ENCODE results near the gene BBX.

BBX gene

GRCh38 chr3:107826727-107827126 is 304.0 kb downstream of the BBX start:
- no peaks in the 10 kb centered on the region for H3K79me2 ChIP-seq (ENCODE audit: insufficient read depth, low read length)
- no peaks in the 10 kb centered on the region for H3K9me3 ChIP-seq (ENCODE audit: insufficient read depth, low read length, severe bottlenecking)
- ATAC-seq (ENCODE audit: insufficient read depth, low read depth) (no peak), DNase-seq (no peak)
- no peak overlapping the region for H3K4me3 ChIP-seq (ENCODE audit: low read depth in 1 of 2, low read length in 2 of 2)
- no peaks in the 10 kb centered on the region for H4K20me1 ChIP-seq (ENCODE audit: insufficient read depth, low read length)
- H3K4me1 ChIP-seq (ENCODE audit: insufficient read depth, low read length): no peaks in the 10 kb centered on the region
- no peak overlapping the region for H3K27ac ChIP-seq (ENCODE audit: low read length)
- no peak overlapping the region for H3K9ac ChIP-seq (ENCODE audit: low read depth, low read length)
- H3K4me2 ChIP-seq (ENCODE audit: insufficient read depth, low read length): no peak overlapping the region
- TF ChIP-seq EZH2 (IDR thresholded peaks at IDR 0.05; ENCODE audit: borderline replicate concordance, low read depth, low read length, severe bottlenecking) (no peak), CTCF (IDR thresholded peaks at IDR 0.05; ENCODE audit: borderline replicate concordance, extremely low read depth, low read length, poor library complexity, severe bottlenecking) (no peak)
- no peaks in the 10 kb centered on the region for H3K36me3 ChIP-seq (ENCODE audit: insufficient read depth, low read length)
- no peaks in the 10 kb centered on the region for H3K27me3 ChIP-seq (ENCODE audit: insufficient read depth, low read length, poor library complexity)
- H2AFZ ChIP-seq (ENCODE audit: low read depth, low read length): no peak overlapping the region

- no peak for ATAC-seq (ENCODE audit: insufficient read depth, low read depth)
- Histone ChIP-seq H3K79me2 (ENCODE audit: insufficient read depth, low read length) (no peaks in the 10 kb centered on the region), H3K4me3 (ENCODE audit: low read depth in 1 of 2, low read length in 2 of 2) (no peak overlapping the region), H3K9me3 (ENCODE audit: insufficient read depth, low read length, severe bottlenecking) (no peaks in the 10 kb centered on the region), H3K4me2 (ENCODE audit: insufficient read depth, low read length) (no peak overlapping the region), H3K36me3 (ENCODE audit: insufficient read depth, low read length) (no peaks in the 10 kb centered on the region), H2AFZ (ENCODE audit: low read depth, low read length) (no peak overlapping the region), H3K27ac (ENCODE audit: low read length) (no peak overlapping the region), H3K9ac (ENCODE audit: low read depth, low read length) (no peak overlapping the region), H3K4me1 (ENCODE audit: insufficient read depth, low read length) (no peaks in the 10 kb centered on the region), H3K27me3 (ENCODE audit: insufficient read depth, low read length, poor library complexity) (no peaks in the 10 kb centered on the region), H4K20me1 (ENCODE audit: insufficient read depth, low read length) (no peaks in the 10 kb centered on the region)
- no peak for DNase-seq
- TF ChIP-seq CTCF (IDR thresholded peaks at IDR 0.05; ENCODE audit: borderline replicate concordance, extremely low read depth, low read length, poor library complexity, severe bottlenecking) (no peak), EZH2 (IDR thresholded peaks at IDR 0.05; ENCODE audit: borderline replicate concordance, low read depth, low read length, severe bottlenecking) (no peak)
Observed at GRCh38 chr3:107829185-107829584, 306.4 kb downstream of the BBX start.

- TF ChIP-seq EZH2 (IDR thresholded peaks at IDR 0.05; ENCODE audit: borderline replicate concordance, low read depth, low read length, severe bottlenecking): no peak
- TF ChIP-seq CTCF (IDR thresholded peaks at IDR 0.05; ENCODE audit: borderline replicate concordance, extremely low read depth, low read length, poor library complexity, severe bottlenecking): no peak
- Histone ChIP-seq H3K4me3 (ENCODE audit: low read depth in 1 of 2, low read length in 2 of 2) (no peak overlapping the region), H3K9me3 (ENCODE audit: insufficient read depth, low read length, severe bottlenecking) (no peaks in the 10 kb centered on the region), H3K79me2 (ENCODE audit: insufficient read depth, low read length) (no peaks in the 10 kb centered on the region), H3K4me2 (ENCODE audit: insufficient read depth, low read length) (no peak overlapping the region), H3K27me3 (ENCODE audit: insufficient read depth, low read length, poor library complexity) (no peaks in the 10 kb centered on the region), H2AFZ (ENCODE audit: low read depth, low read length) (no peak overlapping the region), H3K36me3 (ENCODE audit: insufficient read depth, low read length) (no peaks in the 10 kb centered on the region), H3K27ac (ENCODE audit: low read length) (no peak overlapping the region), H3K9ac (ENCODE audit: low read depth, low read length) (no peak overlapping the region), H4K20me1 (ENCODE audit: insufficient read depth, low read length) (no peaks in the 10 kb centered on the region), H3K4me1 (ENCODE audit: insufficient read depth, low read length) (no peaks in the 10 kb centered on the region)
- DNase-seq (no peak), ATAC-seq (ENCODE audit: insufficient read depth, low read depth) (no peak)
Observed at GRCh38 chr3:107831590-107831989, 308.8 kb downstream of the BBX start.

GRCh38 chr3:107833043-107833442 is 310.3 kb downstream of the BBX start:
- Histone ChIP-seq H3K27ac (ENCODE audit: low read length) (no peak overlapping the region), H3K9me3 (ENCODE audit: insufficient read depth, low read length, severe bottlenecking) (no peaks in the 10 kb centered on the region), H2AFZ (ENCODE audit: low read depth, low read length) (no peak overlapping the region), H3K4me3 (ENCODE audit: low read depth in 1 of 2, low read length in 2 of 2) (no peak overlapping the region), H4K20me1 (ENCODE audit: insufficient read depth, low read length) (no peaks in the 10 kb centered on the region), H3K27me3 (ENCODE audit: insufficient read depth, low read length, poor library complexity) (no peaks in the 10 kb centered on the region), H3K79me2 (ENCODE audit: insufficient read depth, low read length) (no peaks in the 10 kb centered on the region), H3K4me2 (ENCODE audit: insufficient read depth, low read length) (no peak overlapping the region), H3K36me3 (ENCODE audit: insufficient read depth, low read length) (no peaks in the 10 kb centered on the region), H3K4me1 (ENCODE audit: insufficient read depth, low read length) (no peaks in the 10 kb centered on the region), H3K9ac (ENCODE audit: low read depth, low read length) (no peak overlapping the region)
- TF ChIP-seq EZH2 (IDR thresholded peaks at IDR 0.05; ENCODE audit: borderline replicate concordance, low read depth, low read length, severe bottlenecking) (no peak), CTCF (IDR thresholded peaks at IDR 0.05; ENCODE audit: borderline replicate concordance, extremely low read depth, low read length, poor library complexity, severe bottlenecking) (no peak)
- ATAC-seq (ENCODE audit: insufficient read depth, low read depth) (no peak), DNase-seq (no peak)

All from DND-41 (cell line).